Astrocyte of the cerebellum (primary cell): ENCODE results near the gene RPL22L1.
"Not testable (repeated sequence)": the region's sequence is repeated elsewhere in the genome, so short reads cannot be mapped to it uniquely, and the experiment has no call there.

Experiments
- DNase-seq: peaks from one replicate; pipeline ENCODE4 v3.0.0-alpha.2; 2011; ENCODE audit warnings: low read depth
- H3K4me3 ChIP-seq: 2 replicates; pipeline ENCODE4 v1.5.1; 2011; ENCODE audit warnings: mild to moderate bottlenecking, low read depth, low read length, moderate library complexity
- CTCF ChIP-seq: IDR thresholded peaks from 2 replicates; pipeline ENCODE4 v1.5.1; 2012; ENCODE audit warnings: low read length, low read depth, moderate library complexity, mild to moderate bottlenecking; ENCODE audit errors: missing control alignments
- in situ Hi-C: cut with HindIII; loops from 2 replicates; pipeline ENCODE4 v1.10.0; 2017; ENCODE audit warnings: low sequenced_read_pairs

Gene RPL22L1

GRCh38 chr3:170897978-170898377 is 28.0 kb upstream of the RPL22L1 start:
- DNase-seq, result no peak
- H3K4me3 ChIP-seq, result no peak overlapping the region
- TF ChIP-seq CTCF, result no peak

GRCh38 chr3:170897199-170897598 is 27.2 kb upstream of the RPL22L1 start:
- H3K4me3 ChIP-seq, DNase-seq, in situ Hi-C loops: not testable (repeated sequence)

More at GRCh38 chr3:170897978-170898377, 28.0 kb upstream of the RPL22L1 start:
- in situ Hi-C loops, result no loop called here

DNA sequence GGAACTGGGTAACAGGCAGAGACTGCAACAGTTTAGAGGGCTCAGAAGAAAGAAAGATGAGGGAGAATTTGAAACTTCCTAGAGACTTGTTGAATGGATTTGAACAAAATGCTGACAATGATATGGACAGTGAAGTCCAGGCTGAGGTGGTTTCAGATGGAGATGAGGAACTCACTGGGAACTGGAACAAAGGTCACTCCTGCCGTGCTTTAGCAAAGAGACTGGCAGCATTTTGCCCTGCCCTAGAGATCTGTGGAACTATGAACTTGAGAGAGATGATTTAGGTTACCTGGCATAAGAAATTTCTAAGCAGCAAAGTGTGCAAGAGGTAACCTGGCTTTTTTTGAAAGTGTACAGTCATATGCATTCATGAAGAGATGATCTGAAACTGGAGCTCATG is 26.8 kb upstream of the RPL22L1 start:
- TF ChIP-seq CTCF, result no peak
- no peak overlapping the region for H3K4me3 ChIP-seq

GRCh38 chr3:170896333-170896732 is 26.3 kb upstream of the RPL22L1 start:
- DNase-seq, in situ Hi-C loops, H3K4me3 ChIP-seq: not testable (repeated sequence)

More for the DNA sequence above, 26.8 kb upstream of the RPL22L1 start:
- in situ Hi-C loops, result no loop called here
- no peak for DNase-seq

DNA sequence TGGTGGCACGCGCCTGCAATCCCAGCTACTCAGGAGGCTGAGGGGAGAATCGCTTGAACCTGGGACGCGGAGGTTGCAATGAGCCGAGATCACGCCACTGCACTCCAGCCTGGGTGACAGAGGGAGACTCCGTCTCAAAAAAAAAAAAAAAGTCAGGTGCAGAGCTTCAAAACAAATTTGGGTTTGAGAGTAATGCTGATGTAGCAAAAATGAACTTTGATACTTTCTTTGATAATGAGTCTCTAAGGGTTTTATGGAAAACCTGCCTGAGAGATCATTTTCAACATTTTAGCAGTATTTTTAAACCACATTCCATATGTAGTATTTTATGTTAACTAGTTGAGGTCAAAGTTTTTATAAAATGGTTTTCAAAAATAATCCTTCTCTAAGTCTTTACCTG is 23.9 kb upstream of the RPL22L1 start:
- no peak overlapping the region for H3K4me3 ChIP-seq
- in situ Hi-C loops, result no loop called here
- no peak for DNase-seq
- TF ChIP-seq CTCF, result no peak

- no peak for TF ChIP-seq CTCF
- in situ Hi-C loops, result no loop called here
Measured at GRCh38 chr3:170889630-170890029, 19.6 kb upstream of the RPL22L1 start.

DNA sequence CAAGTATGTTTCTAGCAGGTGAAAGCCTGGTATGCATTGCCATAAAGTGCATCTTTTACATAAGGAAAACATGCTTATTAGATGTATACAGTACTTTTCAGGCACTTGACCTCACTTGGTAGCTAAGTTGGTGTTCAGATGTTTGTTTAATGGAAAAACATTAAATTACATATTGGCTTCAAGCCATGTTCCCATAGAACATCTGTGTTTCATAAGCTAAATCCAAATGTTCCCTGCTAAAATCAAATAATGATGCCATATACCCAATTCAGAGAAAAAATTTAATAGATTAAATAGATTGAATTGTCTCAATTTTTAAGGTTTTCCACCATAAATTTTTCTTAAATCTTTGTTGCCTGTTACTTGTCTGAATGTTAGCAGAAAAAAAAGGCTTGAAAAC is 19.1 kb upstream of the RPL22L1 start:
- no peak overlapping the region for H3K4me3 ChIP-seq
- in situ Hi-C loops, result no loop called here
- no peak for DNase-seq

More at GRCh38 chr3:170889630-170890029, 19.6 kb upstream of the RPL22L1 start:
- H3K4me3 ChIP-seq, result no peak overlapping the region
- DNase-seq, result no peak

GRCh38 chr3:170884109-170884930 is 14.3 kb upstream of the RPL22L1 start:
- H3K4me3 ChIP-seq, in situ Hi-C loops, DNase-seq: not testable (repeated sequence)

More for the DNA sequence above, 19.1 kb upstream of the RPL22L1 start:
- no peak for TF ChIP-seq CTCF

- DNase-seq, H3K4me3 ChIP-seq, in situ Hi-C loops: not testable (repeated sequence)
Measured at GRCh38 chr3:170878688-170879087, 8.7 kb upstream of the RPL22L1 start.

GRCh38 chr3:170877311-170877710 is 7.3 kb upstream of the RPL22L1 start:
- in situ Hi-C loops, H3K4me3 ChIP-seq, DNase-seq: not testable (repeated sequence)
